HG03095 (cell line): Measurements from ENCODE around the gene TTLL4.

Experiments used
- ATAC-seq: cut with Tn5 transposase; IDR thresholded peaks from one replicate; pipeline ENCODE4 v1.9.1; 2021; ENCODE audit warnings: moderate library complexity; ENCODE audit not compliant: unreplicated experiment

The TTLL4 gene

GRCh38 chr2:218781691-218782527 is 71.3 kb downstream of the TTLL4 start, which contains the start of gene CYP27A1:
Gene CYP27A1, plus strand, starts transcription at chr2:218782147. Its CDS starts 36 bp downstream, at chr2:218782183.
- ATAC-seq, result no peak

GRCh38 chr2:218782528-218782844 is 71.9 kb downstream of the TTLL4 start:
- ATAC-seq, result no peak

GRCh38 chr2:218783688-218784087 is 73.1 kb downstream of the TTLL4 start:
- ATAC-seq, result no peak

GRCh38 chr2:218785103-218785502 is 74.5 kb downstream of the TTLL4 start:
- ATAC-seq, result no peak

- ATAC-seq, result no peak
Measured at GRCh38 chr2:218786133-218786532, 75.5 kb downstream of the TTLL4 start.

GRCh38 chr2:218788529-218789255 is 78.1 kb downstream of the TTLL4 start:
- no peak for ATAC-seq

GRCh38 chr2:218792433-218792832 is 81.8 kb downstream of the TTLL4 start:
- no peak for ATAC-seq

- ATAC-seq, result no peak
Measured at GRCh38 chr2:218796691-218797090, 86.1 kb downstream of the TTLL4 start.

GRCh38 chr2:218798767-218799504 is 88.3 kb downstream of the TTLL4 start:
- ATAC-seq, result no peak

- ATAC-seq, result no peak
Measured at GRCh38 chr2:218799990-218800389, 89.4 kb downstream of the TTLL4 start.

- no peak for ATAC-seq
Measured at GRCh38 chr2:218802386-218802994, 91.9 kb downstream of the TTLL4 start.

GRCh38 chr2:218804817-218805216 is 94.2 kb downstream of the TTLL4 start:
- ATAC-seq, result no peak
